Naive thymus-derived CD4-positive, alpha-beta T cell (primary cell): ENCODE data around the gene SLC16A11. TPM values are rescaled to one million over a fixed set of nuclear protein-coding genes. Genes with fewer than 3 reads are reported as not detected.

Experiments used
- ATAC-seq: fragments of 150-1000 bp; cut with Tn5 transposase; 2 replicates; pipeline ENCODE4 v1.10.0; 2021; ENCODE audit warnings: mild to moderate bottlenecking, moderate library complexity
- CTCF ChIA-PET: fragments of 350-600 bp; sonication (Branson Sonifier 250); formaldehyde crosslinking; loops from one replicate; lab custom pipeline; 2021; ENCODE audit warnings: antibody characterized with exemption; lab: Charles Lee
- POLR2A ChIA-PET: fragments of 350-600 bp; sonication (Branson Sonifier 250); formaldehyde crosslinking; loops from one replicate; lab custom pipeline; 2021; ENCODE audit warnings: antibody characterized with exemption, inconsistent platforms; lab: Charles Lee
- DNase-seq, 9 donors: peaks; one replicate each; pipeline versions ENCODE4 v3.0.0 to v3.0.0-alpha.2; 2020 to 2022; ENCODE audit warnings: mixed read lengths in 1 of 9
- H3K27ac ChIP-seq: one replicate; pipeline ENCODE4 v1.7.0; 2013; ENCODE audit warnings: mild to moderate bottlenecking, low read depth, low read length, moderate library complexity
- H3K27me3 ChIP-seq, 2 donors: one replicate each; pipeline ENCODE4 v1.7.0; 2013; ENCODE audit warnings: low read length in 2 of 2, mild to moderate bottlenecking in 2 of 2, moderate library complexity in 2 of 2; ENCODE audit not compliant: control insufficient read depth in 2 of 2, insufficient read depth in 2 of 2
- H3K36me3 ChIP-seq, 3 experiments: 1 replicate in 2 of 3; 2 replicates in 1 of 3; pipeline ENCODE4 v1.7.0; 2013; ENCODE audit warnings: low read length in 3 of 3, mild to moderate bottlenecking in 3 of 3, moderate library complexity in 1 of 3; ENCODE audit not compliant: insufficient read depth in 3 of 3, control insufficient read depth in 2 of 3
- H3K4me1 ChIP-seq, 2 donors: one replicate each; pipeline ENCODE4 v1.7.0; 2013; ENCODE audit warnings: low read length in 2 of 2, mild to moderate bottlenecking in 2 of 2, moderate library complexity in 1 of 2; ENCODE audit not compliant: control insufficient read depth in 2 of 2, insufficient read depth in 2 of 2
- H3K4me3 ChIP-seq: 2 replicates; pipeline ENCODE4 v1.7.0; 2013; ENCODE audit warnings: mild to moderate bottlenecking, low read length
- H3K9me3 ChIP-seq, 3 experiments: 1 replicate in 2 of 3; 2 replicates in 1 of 3; pipeline ENCODE4 v1.7.0; 2013; ENCODE audit warnings: low read length in 3 of 3; ENCODE audit not compliant: control insufficient read depth in 2 of 3
- H3K27ac Mint-ChIP-seq, 9 donors: one replicate each; pipeline ENCODE4 v1.8.0; 2020 to 2022; ENCODE audit warnings: mixed read lengths in 9 of 9, mild to moderate bottlenecking in 8 of 9, moderate library complexity in 5 of 9, inconsistent platforms in 2 of 9
- H3K27me3 Mint-ChIP-seq, 5 donors: one replicate each; pipeline ENCODE4 v1.8.0; 2021 to 2022; ENCODE audit warnings: mixed read lengths in 5 of 5, mild to moderate bottlenecking in 1 of 5
- H3K36me3 Mint-ChIP-seq, 5 donors: one replicate each; pipeline ENCODE4 v1.8.0; 2020 to 2022; ENCODE audit warnings: mixed read lengths in 5 of 5, mild to moderate bottlenecking in 3 of 5, inconsistent platforms in 1 of 5
- H3K4me1 Mint-ChIP-seq, 7 donors: one replicate each; pipeline ENCODE4 v1.8.0; 2020 to 2022; ENCODE audit warnings: mixed read lengths in 7 of 7, mild to moderate bottlenecking in 3 of 7, inconsistent platforms in 1 of 7
- H3K4me3 Mint-ChIP-seq, 10 donors: one replicate each; pipeline ENCODE4 v1.8.0; 2020 to 2022; ENCODE audit warnings: mild to moderate bottlenecking in 10 of 10, mixed read lengths in 10 of 10, moderate library complexity in 6 of 10, inconsistent platforms in 2 of 10
- H3K9me3 Mint-ChIP-seq, 11 donors: one replicate each; pipeline ENCODE4 v1.8.0; 2020 to 2022; ENCODE audit warnings: mixed read lengths in 11 of 11, mild to moderate bottlenecking in 4 of 11, inconsistent platforms in 1 of 11, moderate library complexity in 1 of 11
- intact Hi-C, 2 donors: fragments of 100-400 bp; cut with micrococcal nuclease; formaldehyde crosslinking; loops; one replicate each; pipeline ENCODE4 v1.15.1; 2023
- polyA plus RNA-seq, 2 donors: library from polyadenylated mRNA; unstranded; fragments of 300-500 nt; fragmentation: Illumina TruSeq; gene quantifications; one replicate each; pipeline ENCODE4 v1.2.3, GENCODE V29; 2021
- total RNA-seq, 6 experiments: library from RNA in 5 of 6; stranded (reverse) in 5 of 6; gene quantifications; 1 replicate in 5 of 6; 2 replicates in 1 of 6; pipeline ENCODE4 v1.2.3 and lab custom pipeline; 2021 to 2026

Gene SLC16A11
- total and polyA plus RNA-seq, 7 experiments from 2014 or later = 0.24 to 1.7 (median 1.1) TPM

GRCh38 chr17:7020894-7021664 is 22.8 kb downstream of the SLC16A11 start:
- H3K9me3 ChIP-seq = no peaks in the 10 kb centered on the region
- ChIA-PET CTCF (interaction anchor here (0.6 to 2.8 kb wide), 17 partner anchors 9 to 1577 kb away, joined by 3 to 38 read pairs (median 4); partner anchors contain the start of genes RNASEK and SLC16A13), POLR2A (interaction anchor here (0.6 to 6.2 kb wide), 7 partner anchors 8 to 458 kb away, joined by 3 to 50 read pairs (median 8); partner anchors contain the start of genes RNASEK, SLC16A13 and ZBTB4)
- Mint-ChIP-seq H3K36me3 (peaks cover 0 to 10% (median 4%) of the 10 kb centered on the region in 5 donors), H3K4me3 (peak overlapping the region in 9 of 10 donors; percentile 4 to 84 (median 39)), H3K9me3 (no peaks in the 10 kb centered on the region), H3K27me3 (no peaks in the 10 kb centered on the region), H3K27ac (peak overlapping the region in 6 of 9 donors; percentile 3 to 71 (median 53)), H3K4me1 (peaks cover 17 to 72% (median 36%) of the 10 kb centered on the region in 7 donors)
- H3K4me1 ChIP-seq = peaks cover 21 to 39% of the 10 kb centered on the region in 2 donors
- no peak overlapping the region for H3K4me3 ChIP-seq
- H3K27ac ChIP-seq = no peak overlapping the region
- peaks cover 0 to 13% (median 0%) of the 10 kb centered on the region in 3 experiments for H3K36me3 ChIP-seq
- no peak for ATAC-seq
- intact Hi-C loops = loop anchor here in 1 of 2 donors (10.0 kb wide), 1 partner anchor 554 kb away; the partner anchor contains the start of gene CD68
- H3K27me3 ChIP-seq = no peaks in the 10 kb centered on the region
- no peak for DNase-seq

GRCh38 chr17:7019839-7020519 is 23.9 kb downstream of the SLC16A11 start:
- no peaks in the 10 kb centered on the region for H3K27me3 ChIP-seq
- ChIA-PET POLR2A (interaction anchor here (1.2 to 6.2 kb wide), 3 partner anchors 10 to 22 kb away, joined by 3 to 50 read pairs (median 8); partner anchors contain the start of gene SLC16A13), CTCF (interaction anchor here (0.6 to 2.8 kb wide), 7 partner anchors 16 to 179 kb away, joined by 3 to 38 read pairs (median 4); no protein-coding TSS in a partner anchor)
- ATAC-seq (no peak), DNase-seq (no peak)
- Mint-ChIP-seq H3K36me3 (peaks cover 0 to 10% (median 4%) of the 10 kb centered on the region in 5 donors), H3K4me1 (peaks cover 17 to 82% (median 46%) of the 10 kb centered on the region in 7 donors), H3K4me3 (peak overlapping the region in 1 of 10 donors; percentile 4), H3K9me3 (no peaks in the 10 kb centered on the region), H3K27ac (peak overlapping the region in 3 of 9 donors; percentile 3 to 65 (median 25)), H3K27me3 (no peaks in the 10 kb centered on the region)
- H3K27ac ChIP-seq = no peak overlapping the region
- H3K4me1 ChIP-seq = peaks cover 27 to 50% of the 10 kb centered on the region in 2 donors
- H3K36me3 ChIP-seq = peaks cover 0 to 13% (median 0%) of the 10 kb centered on the region in 3 experiments
- intact Hi-C loops = loop anchor here (10.0 kb wide), 5 partner anchors 265 to 1365 kb away; partner anchors contain the start of genes CD68 (in 1 of the 2), FGF11 (in 1 of the 2), RPL26 (in 1 of the 2) and TMEM102 (in 1 of the 2)
- no peaks in the 10 kb centered on the region for H3K9me3 ChIP-seq
- no peak overlapping the region for H3K4me3 ChIP-seq

GRCh38 chr17:7019367-7019766 is 24.5 kb downstream of the SLC16A11 start:
- CTCF ChIA-PET = interaction anchor here (0.9 to 1.5 kb wide), 2 partner anchors 105 to 107 kb away, joined by 3 read pairs; no protein-coding TSS in a partner anchor
- peaks cover 17 to 78% (median 47%) of the 10 kb centered on the region in 7 donors for H3K4me1 Mint-ChIP-seq

GRCh38 chr17:7018331-7018964 is 25.4 kb downstream of the SLC16A11 start:
- intact Hi-C loops = loop anchor here in 1 of 2 donors (10.0 kb wide), 4 partner anchors 264 to 1366 kb away; partner anchors contain the start of genes FGF11, RPL26, TMEM102 and XAF1

More at GRCh38 chr17:7019367-7019766, 24.5 kb downstream of the SLC16A11 start:
- DNase-seq (no peak), ATAC-seq (no peak)
- Histone ChIP-seq H3K27me3 (no peaks in the 10 kb centered on the region), H3K4me3 (no peak overlapping the region), H3K36me3 (peaks cover 0 to 13% (median 0%) of the 10 kb centered on the region in 3 experiments), H3K4me1 (peaks cover 27 to 50% of the 10 kb centered on the region in 2 donors), H3K27ac (no peak overlapping the region), H3K9me3 (no peaks in the 10 kb centered on the region)
- Mint-ChIP-seq H3K36me3 (peaks cover 0 to 11% (median 4%) of the 10 kb centered on the region in 5 donors), H3K4me3 (no peak overlapping the region), H3K9me3 (peaks cover 0 to 1% (median 0%) of the 10 kb centered on the region in 11 donors), H3K27me3 (no peaks in the 10 kb centered on the region), H3K27ac (peak overlapping the region in 1 of 9 donors; percentile 78)
- POLR2A ChIA-PET = interaction anchor here (1.2 to 2.4 kb wide), 2 partner anchors 10 to 22 kb away, joined by 3 to 8 read pairs; no protein-coding TSS in a partner anchor
- intact Hi-C loops = loop anchor here in 1 of 2 donors (10.0 kb wide), 4 partner anchors 265 to 1365 kb away; partner anchors contain the start of genes FGF11, RPL26, TMEM102 and XAF1

GRCh38 chr17:7017827-7018200 is 26.1 kb downstream of the SLC16A11 start:
- CTCF ChIA-PET = no interaction called here
- no peak overlapping the region for H3K27ac ChIP-seq
- H3K36me3 ChIP-seq = peaks cover 0 to 13% (median 0%) of the 10 kb centered on the region in 3 experiments
- Mint-ChIP-seq H3K9me3 (peaks cover 0 to 1% (median 0%) of the 10 kb centered on the region in 11 donors), H3K4me3 (peak overlapping the region in 2 of 10 donors; percentile 62 to 92), H3K27me3 (no peaks in the 10 kb centered on the region), H3K36me3 (peaks cover 0 to 25% (median 4%) of the 10 kb centered on the region in 5 donors), H3K4me1 (peaks cover 21 to 75% (median 49%) of the 10 kb centered on the region in 7 donors), H3K27ac (peak overlapping the region in 6 of 9 donors; percentile 20 to 100 (median 52))
- POLR2A ChIA-PET = interaction anchor here (1.2 kb wide), 1 partner anchor 9 kb away, joined by 3 read pairs; no protein-coding TSS in a partner anchor
- H3K9me3 ChIP-seq = no peaks in the 10 kb centered on the region
- peak in 1 of 9 donors; percentile 60 for DNase-seq
- ATAC-seq = no peak
- no peak overlapping the region for H3K4me3 ChIP-seq
- peaks cover 32 to 49% of the 10 kb centered on the region in 2 donors for H3K4me1 ChIP-seq
- intact Hi-C loops = loop anchor here in 1 of 2 donors (10.0 kb wide), 4 partner anchors 263 to 1367 kb away; partner anchors contain the start of genes FGF11, RPL26, TMEM102 and XAF1
- no peaks in the 10 kb centered on the region for H3K27me3 ChIP-seq

More at GRCh38 chr17:7018331-7018964, 25.4 kb downstream of the SLC16A11 start:
- H3K36me3 ChIP-seq = peaks cover 0 to 13% (median 0%) of the 10 kb centered on the region in 3 experiments
- Mint-ChIP-seq H3K4me3 (peak overlapping the region in 1 of 10 donors; percentile 55), H3K27me3 (no peaks in the 10 kb centered on the region), H3K36me3 (peaks cover 0 to 19% (median 4%) of the 10 kb centered on the region in 5 donors), H3K27ac (peak overlapping the region in 4 of 9 donors; percentile 12 to 99 (median 50)), H3K4me1 (peaks cover 24 to 76% (median 49%) of the 10 kb centered on the region in 7 donors), H3K9me3 (peaks cover 0 to 1% (median 0%) of the 10 kb centered on the region in 11 donors)
- ChIA-PET POLR2A (interaction anchor here (1.2 kb wide), 1 partner anchor 10 kb away, joined by 3 read pairs; no protein-coding TSS in a partner anchor), CTCF (interaction anchor here (0.7 kb wide), 2 partner anchors 15 to 75 kb away, joined by 3 to 4 read pairs; no protein-coding TSS in a partner anchor)
- peaks cover 33 to 52% of the 10 kb centered on the region in 2 donors for H3K4me1 ChIP-seq
- H3K9me3 ChIP-seq = no peaks in the 10 kb centered on the region
- ATAC-seq = no peak
- no peak overlapping the region for H3K27ac ChIP-seq
- no peaks in the 10 kb centered on the region for H3K27me3 ChIP-seq
- DNase-seq = no peak
- H3K4me3 ChIP-seq = no peak overlapping the region
